Measurements from ENCODE around the gene EPHB2. TPM values are rescaled to one million over a fixed set of nuclear protein-coding genes. Genes with fewer than 3 reads are reported as not detected.

Gene EPHB2
- total RNA-seq, 1 experiment from 2014 or later, result 18.5 TPM

DNA sequence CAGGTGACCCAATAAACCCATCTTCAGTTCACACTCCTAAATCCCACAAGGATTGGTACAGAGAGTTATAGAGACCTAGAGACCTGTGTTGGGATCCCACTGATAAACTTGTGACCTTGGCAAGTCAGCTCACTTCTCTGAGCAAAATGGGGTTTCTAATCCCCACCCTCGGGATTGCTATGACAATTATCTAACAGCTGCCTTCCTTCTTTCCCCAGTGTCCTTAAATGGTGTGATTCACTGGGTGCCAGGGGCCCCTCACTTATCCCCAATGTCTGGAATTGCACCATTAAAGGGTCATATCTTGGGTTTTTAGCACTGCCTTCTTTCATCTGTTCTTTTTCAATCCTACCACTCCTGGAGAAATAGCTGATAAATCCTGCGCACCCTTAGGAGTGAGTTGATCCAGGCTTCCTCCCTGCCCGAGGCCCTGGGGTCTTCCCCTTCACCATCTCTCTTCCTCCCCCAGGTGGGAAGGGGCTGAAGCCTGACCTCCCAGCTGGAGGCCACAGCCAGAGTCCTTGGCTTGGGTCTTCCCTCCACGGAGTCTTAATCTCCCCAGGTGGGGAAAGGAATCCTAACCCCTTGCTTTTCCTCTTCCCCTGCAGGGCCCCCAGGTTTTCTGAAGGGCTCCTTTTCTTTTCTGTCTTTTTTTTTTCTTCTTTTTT is 222.3 kb downstream of the EPHB2 start (continued):
- TF ChIP-seq MLX (CRISPR knock-in tag; IDR thresholded peaks at IDR 0.05) (no peak), FOXK1 (CRISPR knock-in tag; IDR thresholded peaks at IDR 0.05) (no peak), ZNF671 (CRISPR knock-in tag; IDR thresholded peaks at IDR 0.05) (no peak), CTCF (IDR thresholded peaks at IDR 0.05) (no peak)
- TF ChIP-seq, protein P1, sequence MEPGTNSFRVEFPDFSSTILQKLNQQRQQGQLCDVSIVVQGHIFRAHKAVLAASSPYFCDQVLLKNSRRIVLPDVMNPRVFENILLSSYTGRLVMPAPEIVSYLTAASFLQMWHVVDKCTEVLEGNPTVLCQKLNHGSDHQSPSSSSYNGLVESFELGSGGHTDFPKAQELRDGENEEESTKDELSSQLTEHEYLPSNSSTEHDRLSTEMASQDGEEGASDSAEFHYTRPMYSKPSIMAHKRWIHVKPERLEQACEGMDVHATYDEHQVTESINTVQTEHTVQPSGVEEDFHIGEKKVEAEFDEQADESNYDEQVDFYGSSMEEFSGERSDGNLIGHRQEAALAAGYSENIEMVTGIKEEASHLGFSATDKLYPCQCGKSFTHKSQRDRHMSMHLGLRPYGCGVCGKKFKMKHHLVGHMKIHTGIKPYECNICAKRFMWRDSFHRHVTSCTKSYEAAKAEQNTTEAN (CRISPR knock-in tag; IDR thresholded peaks at IDR 0.05), result no peak
- TF ChIP-seq, protein P2, sequence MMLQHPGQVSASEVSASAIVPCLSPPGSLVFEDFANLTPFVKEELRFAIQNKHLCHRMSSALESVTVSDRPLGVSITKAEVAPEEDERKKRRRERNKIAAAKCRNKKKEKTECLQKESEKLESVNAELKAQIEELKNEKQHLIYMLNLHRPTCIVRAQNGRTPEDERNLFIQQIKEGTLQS (CRISPR knock-in tag; conservative IDR thresholded peaks at IDR 0.05), result no peak

GRCh38 chr1:22935433-22935832 is 224.8 kb downstream of the EPHB2 start:
- H3K4me3 Mint-ChIP-seq, result no peak overlapping the region
- peaks cover 33% of the 10 kb centered on the region for H3K9me3 Mint-ChIP-seq
- peaks cover 6% of the 10 kb centered on the region; the same call in 1 of the 2 replicates for H3K36me3 Mint-ChIP-seq
- no peaks in the 10 kb centered on the region for H3K4me1 Mint-ChIP-seq
- no peak for DNase-seq (ENCODE audit: low spot score)
- ChIA-PET CTCF (no interaction called here), POLR2A (no interaction called here)
- ATAC-seq, result no peak
- H3K27me3 Mint-ChIP-seq (ENCODE audit: low read depth), result peaks cover 5% of the 10 kb centered on the region
- H3K27ac Mint-ChIP-seq, result no peak overlapping the region
- no peak for TF ChIP-seq E2F4 (CRISPR knock-in tag; IDR thresholded peaks at IDR 0.05; ENCODE audit: borderline replicate concordance, low read depth)
- no peak for TF ChIP-seq CREM (CRISPR knock-in tag; IDR thresholded peaks at IDR 0.05)
- TF ChIP-seq, protein P3, sequence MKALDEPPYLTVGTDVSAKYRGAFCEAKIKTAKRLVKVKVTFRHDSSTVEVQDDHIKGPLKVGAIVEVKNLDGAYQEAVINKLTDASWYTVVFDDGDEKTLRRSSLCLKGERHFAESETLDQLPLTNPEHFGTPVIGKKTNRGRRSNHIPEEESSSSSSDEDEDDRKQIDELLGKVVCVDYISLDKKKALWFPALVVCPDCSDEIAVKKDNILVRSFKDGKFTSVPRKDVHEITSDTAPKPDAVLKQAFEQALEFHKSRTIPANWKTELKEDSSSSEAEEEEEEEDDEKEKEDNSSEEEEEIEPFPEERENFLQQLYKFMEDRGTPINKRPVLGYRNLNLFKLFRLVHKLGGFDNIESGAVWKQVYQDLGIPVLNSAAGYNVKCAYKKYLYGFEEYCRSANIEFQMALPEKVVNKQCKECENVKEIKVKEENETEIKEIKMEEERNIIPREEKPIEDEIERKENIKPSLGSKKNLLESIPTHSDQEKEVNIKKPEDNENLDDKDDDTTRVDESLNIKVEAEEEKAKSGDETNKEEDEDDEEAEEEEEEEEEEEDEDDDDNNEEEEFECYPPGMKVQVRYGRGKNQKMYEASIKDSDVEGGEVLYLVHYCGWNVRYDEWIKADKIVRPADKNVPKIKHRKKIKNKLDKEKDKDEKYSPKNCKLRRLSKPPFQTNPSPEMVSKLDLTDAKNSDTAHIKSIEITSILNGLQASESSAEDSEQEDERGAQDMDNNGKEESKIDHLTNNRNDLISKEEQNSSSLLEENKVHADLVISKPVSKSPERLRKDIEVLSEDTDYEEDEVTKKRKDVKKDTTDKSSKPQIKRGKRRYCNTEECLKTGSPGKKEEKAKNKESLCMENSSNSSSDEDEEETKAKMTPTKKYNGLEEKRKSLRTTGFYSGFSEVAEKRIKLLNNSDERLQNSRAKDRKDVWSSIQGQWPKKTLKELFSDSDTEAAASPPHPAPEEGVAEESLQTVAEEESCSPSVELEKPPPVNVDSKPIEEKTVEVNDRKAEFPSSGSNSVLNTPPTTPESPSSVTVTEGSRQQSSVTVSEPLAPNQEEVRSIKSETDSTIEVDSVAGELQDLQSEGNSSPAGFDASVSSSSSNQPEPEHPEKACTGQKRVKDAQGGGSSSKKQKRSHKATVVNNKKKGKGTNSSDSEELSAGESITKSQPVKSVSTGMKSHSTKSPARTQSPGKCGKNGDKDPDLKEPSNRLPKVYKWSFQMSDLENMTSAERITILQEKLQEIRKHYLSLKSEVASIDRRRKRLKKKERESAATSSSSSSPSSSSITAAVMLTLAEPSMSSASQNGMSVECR (CRISPR knock-in tag; IDR thresholded peaks at IDR 0.05; ENCODE audit: borderline replicate concordance), result no peak
- TF ChIP-seq PREB (CRISPR knock-in tag; IDR thresholded peaks at IDR 0.05; ENCODE audit: borderline replicate concordance), result no peak
- no peak for TF ChIP-seq NFYB (CRISPR knock-in tag; conservative IDR thresholded peaks at IDR 0.05; ENCODE audit: low read depth)
- TF ChIP-seq TCF7 (CRISPR knock-in tag; IDR thresholded peaks at IDR 0.05; ENCODE audit: low read depth), result no peak
- TF ChIP-seq RORB (CRISPR knock-in tag; IDR thresholded peaks at IDR 0.05), result no peak
- no peak for TF ChIP-seq GABPB1 (CRISPR knock-in tag; IDR thresholded peaks at IDR 0.05)
- no peak for TF ChIP-seq ESRRA (CRISPR knock-in tag; IDR thresholded peaks at IDR 0.05; ENCODE audit: borderline replicate concordance)
- no peak for TF ChIP-seq FOXK1 (CRISPR knock-in tag; IDR thresholded peaks at IDR 0.05)
- TF ChIP-seq CTCF (IDR thresholded peaks at IDR 0.05), result no peak
- TF ChIP-seq ZNF317 (CRISPR knock-in tag; IDR thresholded peaks at IDR 0.05; ENCODE audit: borderline replicate concordance, low read depth), result no peak
- no peak for TF ChIP-seq GTF2I (CRISPR knock-in tag; conservative IDR thresholded peaks at IDR 0.05)
- TF ChIP-seq CBFB (CRISPR knock-in tag; IDR thresholded peaks at IDR 0.05; ENCODE audit: low read depth), result no peak
- TF ChIP-seq AR (CRISPR knock-in tag; IDR thresholded peaks at IDR 0.05), result no peak
